GM03348 (cell line): Measurements from ENCODE around the gene FYTTD1.
A peak's percentile ranks its signal among the peaks of the same experiment; 100 is the strongest.
"Not testable (repeated sequence)": the region's sequence is repeated elsewhere in the genome, so short reads cannot be mapped to it uniquely, and the experiment has no call there.

Experiments used
- DNase-seq: peaks from one replicate; pipeline ENCODE4 v3.0.0; 2012; ENCODE audit warnings: low spot score

The FYTTD1 gene

GRCh38 chr3:197749601-197750395, at the start of gene FYTTD1:
Gene FYTTD1 (plus strand): TSS chr3:197749883. CDS start chr3:197749972, 89 bp downstream.
- peak; percentile 98 for DNase-seq

GRCh38 chr3:197700095-197700494, 49.6 kb upstream of the FYTTD1 start:
- DNase-seq, result no peak

- no peak for DNase-seq
Observed at GRCh38 chr3:197701841-197702240, 47.8 kb upstream of the FYTTD1 start.

- no peak for DNase-seq
Observed at GRCh38 chr3:197706658-197707057, 43.0 kb upstream of the FYTTD1 start.

GRCh38 chr3:197709135-197709534, 40.5 kb upstream of the FYTTD1 start:
- no peak for DNase-seq

- not testable (repeated sequence) for DNase-seq
Observed at GRCh38 chr3:197710965-197711364, 38.7 kb upstream of the FYTTD1 start.

- DNase-seq, result peak; percentile 94
Observed at GRCh38 chr3:197711973-197712707, 37.5 kb upstream of the FYTTD1 start.

- DNase-seq, result no peak
Observed at GRCh38 chr3:197713477-197713822, 36.2 kb upstream of the FYTTD1 start.

GRCh38 chr3:197714251-197714650, 35.4 kb upstream of the FYTTD1 start:
- no peak for DNase-seq

- peak; percentile 39 for DNase-seq
Observed at GRCh38 chr3:197718891-197719290, 30.8 kb upstream of the FYTTD1 start.

GRCh38 chr3:197720694-197721093, 29.0 kb upstream of the FYTTD1 start:
- DNase-seq, result no peak

- no peak for DNase-seq
Observed at GRCh38 chr3:197722734-197723133, 26.9 kb upstream of the FYTTD1 start.

- DNase-seq, result not testable (repeated sequence)
Observed at GRCh38 chr3:197727878-197728277, 21.8 kb upstream of the FYTTD1 start.

GRCh38 chr3:197728487-197728886, 21.2 kb upstream of the FYTTD1 start:
- DNase-seq, result no peak

- peak; percentile 85 for DNase-seq
Observed at GRCh38 chr3:197730200-197730599, 19.5 kb upstream of the FYTTD1 start.

GRCh38 chr3:197730770-197731169, 18.9 kb upstream of the FYTTD1 start:
- not testable (repeated sequence) for DNase-seq

- DNase-seq, result not testable (repeated sequence)
Observed at GRCh38 chr3:197731483-197731882, 18.2 kb upstream of the FYTTD1 start.

- DNase-seq, result no peak
Observed at GRCh38 chr3:197733042-197733441, 16.6 kb upstream of the FYTTD1 start.

- no peak for DNase-seq
Observed at GRCh38 chr3:197734667-197735318, 14.9 kb upstream of the FYTTD1 start.

- peak; percentile 48 for DNase-seq
Observed at GRCh38 chr3:197736010-197736490, 13.6 kb upstream of the FYTTD1 start.

- DNase-seq, result peak; percentile 98
Observed at GRCh38 chr3:197736491-197737318, 13.0 kb upstream of the FYTTD1 start, which contains the start of gene RUBCN. Gene RUBCN (minus strand): TSS chr3:197736904. CDS start chr3:197736719, 185 bp downstream.

GRCh38 chr3:197737319-197737649, 12.4 kb upstream of the FYTTD1 start:
- DNase-seq, result no peak
